Mucosa of stomach (tissue), 1 donor: ENCODE data around the gene ASXL1.

Experiments used
- H3K27me3 ChIP-seq: one replicate; pipeline ENCODE4 v1.7.0; 2013; ENCODE audit warnings: mild to moderate bottlenecking, low read length; ENCODE audit not compliant: control insufficient read depth, insufficient read depth
- H3K36me3 ChIP-seq: one replicate; pipeline ENCODE4 v1.7.0; 2013; ENCODE audit warnings: low read length; ENCODE audit not compliant: control insufficient read depth, insufficient read depth
- H3K4me1 ChIP-seq: one replicate; pipeline ENCODE4 v1.7.0; 2013; ENCODE audit warnings: mild to moderate bottlenecking, low read length; ENCODE audit not compliant: control insufficient read depth, insufficient read depth
- H3K4me3 ChIP-seq: one replicate; pipeline ENCODE4 v1.7.0; 2013; ENCODE audit warnings: low read length
- H3K9ac ChIP-seq: one replicate; pipeline ENCODE4 v1.7.0; 2013; ENCODE audit warnings: mild to moderate bottlenecking, low read length, moderate library complexity
- H3K9me3 ChIP-seq: one replicate; pipeline ENCODE4 v1.7.0; 2013; ENCODE audit warnings: mild to moderate bottlenecking, low read length, moderate library complexity; ENCODE audit not compliant: control insufficient read depth
- donor health status: Pancreatic carcinoma.

The ASXL1 gene

GRCh38 chr20:32429745-32430360 lies 71.7 kb downstream of the ASXL1 start:
- Histone ChIP-seq H3K4me3 (no peak overlapping the region), H3K9me3 (no peaks in the 10 kb centered on the region), H3K9ac (no peak overlapping the region), H3K27me3 (no peaks in the 10 kb centered on the region), H3K4me1 (peaks cover 12% of the 10 kb centered on the region), H3K36me3 (peaks cover 10% of the 10 kb centered on the region)

DNA sequence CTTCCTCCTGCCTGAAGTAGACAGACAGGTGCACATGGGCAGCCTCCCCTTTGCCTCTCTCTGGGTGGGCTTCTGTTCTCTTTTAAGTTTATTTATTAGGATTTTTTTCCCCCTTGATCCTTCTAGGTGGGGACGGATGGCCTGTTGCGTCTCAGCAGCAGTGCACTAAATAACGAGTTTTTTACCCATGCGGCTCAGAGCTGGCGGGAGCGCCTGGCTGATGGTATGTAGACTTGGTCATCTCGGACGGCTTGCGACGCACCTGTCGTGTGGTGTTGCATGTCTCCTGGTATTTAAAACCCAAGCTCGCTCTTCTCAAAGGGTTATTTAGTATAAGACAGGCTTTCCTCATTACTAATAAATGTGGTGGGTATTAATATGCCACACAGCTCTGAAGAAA lies 73.3 kb downstream of the ASXL1 start:
- Histone ChIP-seq H3K9ac (no peak overlapping the region), H3K4me1 (peaks cover 12% of the 10 kb centered on the region), H3K27me3 (no peaks in the 10 kb centered on the region), H3K9me3 (no peaks in the 10 kb centered on the region), H3K4me3 (no peak overlapping the region), H3K36me3 (peaks cover 23% of the 10 kb centered on the region)

DNA sequence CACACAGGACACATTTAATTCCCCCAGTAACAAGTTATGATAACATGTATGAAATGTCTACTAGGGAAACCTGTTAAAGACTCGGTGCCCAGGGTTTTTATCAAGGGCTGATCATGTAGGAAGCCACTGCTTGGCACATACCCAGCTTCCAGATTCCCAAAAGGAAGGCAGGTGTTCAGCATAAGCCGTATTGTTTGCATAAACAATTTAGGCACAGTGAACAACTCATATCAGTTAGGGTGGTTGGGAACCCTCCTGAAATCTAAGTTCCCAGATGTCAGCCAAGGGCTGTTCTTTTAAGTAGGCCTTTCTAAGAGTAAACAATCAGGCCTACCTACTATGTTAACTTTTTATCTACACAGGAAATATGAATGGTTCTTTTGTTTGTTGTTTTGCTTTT lies 74.1 kb downstream of the ASXL1 start:
- Histone ChIP-seq H3K9ac (no peak overlapping the region), H3K9me3 (no peaks in the 10 kb centered on the region), H3K4me3 (no peak overlapping the region), H3K27me3 (no peaks in the 10 kb centered on the region), H3K36me3 (peaks cover 23% of the 10 kb centered on the region), H3K4me1 (peaks cover 12% of the 10 kb centered on the region)

DNA sequence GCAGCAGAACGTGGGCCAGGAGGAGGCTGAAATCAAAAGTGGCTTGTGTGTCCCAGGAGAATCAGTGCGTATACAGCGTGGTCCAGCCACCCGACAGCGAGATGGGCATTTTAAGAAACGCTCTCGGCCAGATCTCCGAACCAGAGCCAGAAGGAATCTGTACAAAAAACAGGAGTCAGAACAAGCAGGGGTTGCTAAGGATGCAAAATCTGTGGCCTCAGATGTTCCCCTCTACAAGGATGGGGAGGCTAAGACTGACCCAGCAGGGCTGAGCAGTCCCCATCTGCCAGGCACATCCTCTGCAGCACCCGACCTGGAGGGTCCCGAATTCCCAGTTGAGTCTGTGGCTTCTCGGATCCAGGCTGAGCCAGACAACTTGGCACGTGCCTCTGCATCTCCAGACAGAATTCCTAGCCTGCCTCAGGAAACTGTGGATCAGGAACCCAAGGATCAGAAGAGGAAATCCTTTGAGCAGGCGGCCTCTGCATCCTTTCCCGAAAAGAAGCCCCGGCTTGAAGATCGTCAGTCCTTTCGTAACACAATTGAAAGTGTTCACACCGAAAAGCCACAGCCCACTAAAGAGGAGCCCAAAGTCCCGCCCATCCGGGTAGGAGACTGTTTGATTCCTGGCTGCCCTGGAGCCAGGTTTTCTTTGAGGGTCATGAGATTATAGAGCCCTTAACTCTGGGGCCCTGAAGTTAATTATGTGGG lies 75.3 kb downstream of the ASXL1 start:
- Histone ChIP-seq H3K27me3 (no peaks in the 10 kb centered on the region), H3K4me1 (peaks cover 12% of the 10 kb centered on the region), H3K9ac (no peak overlapping the region), H3K9me3 (no peaks in the 10 kb centered on the region), H3K36me3 (peaks cover 27% of the 10 kb centered on the region), H3K4me3 (no peak overlapping the region)

DNA sequence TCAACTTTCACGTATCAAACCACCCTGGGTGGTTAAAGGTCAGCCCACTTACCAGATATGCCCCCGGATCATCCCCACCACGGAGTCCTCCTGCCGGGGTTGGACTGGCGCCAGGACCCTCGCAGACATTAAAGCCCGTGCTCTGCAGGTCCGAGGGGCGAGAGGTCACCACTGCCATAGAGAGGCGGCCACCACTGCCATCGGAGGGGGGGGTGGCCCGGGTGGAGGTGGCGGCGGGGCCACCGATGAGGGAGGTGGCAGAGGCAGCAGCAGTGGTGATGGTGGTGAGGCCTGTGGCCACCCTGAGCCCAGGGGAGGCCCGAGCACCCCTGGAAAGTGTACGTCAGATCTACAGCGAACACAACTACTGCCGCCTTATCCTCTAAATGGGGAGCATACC lies 76.3 kb downstream of the ASXL1 start:
- Histone ChIP-seq H3K36me3 (peaks cover 28% of the 10 kb centered on the region), H3K4me3 (no peak overlapping the region), H3K9ac (no peak overlapping the region), H3K27me3 (no peaks in the 10 kb centered on the region), H3K4me1 (peaks cover 12% of the 10 kb centered on the region), H3K9me3 (no peaks in the 10 kb centered on the region)

DNA sequence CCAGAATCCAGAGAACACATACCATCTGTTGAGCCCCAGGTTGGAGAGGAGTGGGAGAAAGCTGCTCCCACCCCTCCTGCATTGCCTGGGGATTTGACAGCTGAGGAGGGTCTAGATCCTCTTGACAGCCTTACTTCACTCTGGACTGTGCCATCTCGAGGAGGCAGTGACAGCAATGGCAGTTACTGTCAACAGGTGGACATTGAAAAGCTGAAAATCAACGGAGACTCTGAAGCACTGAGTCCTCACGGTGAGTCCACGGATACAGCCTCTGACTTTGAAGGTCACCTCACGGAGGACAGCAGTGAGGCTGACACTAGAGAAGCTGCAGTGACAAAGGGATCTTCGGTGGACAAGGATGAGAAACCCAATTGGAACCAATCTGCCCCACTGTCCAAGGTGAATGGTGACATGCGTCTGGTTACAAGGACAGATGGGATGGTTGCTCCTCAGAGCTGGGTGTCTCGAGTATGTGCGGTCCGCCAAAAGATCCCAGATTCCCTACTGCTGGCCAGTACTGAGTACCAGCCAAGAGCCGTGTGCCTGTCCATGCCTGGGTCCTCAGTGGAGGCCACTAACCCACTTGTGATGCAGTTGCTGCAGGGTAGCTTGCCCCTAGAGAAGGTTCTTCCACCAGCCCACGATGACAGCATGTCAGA lies 77.4 kb downstream of the ASXL1 start:
- Histone ChIP-seq H3K4me3 (no peak overlapping the region), H3K36me3 (peaks cover 28% of the 10 kb centered on the region), H3K9ac (no peak overlapping the region), H3K4me1 (peaks cover 12% of the 10 kb centered on the region), H3K27me3 (no peaks in the 10 kb centered on the region), H3K9me3 (no peaks in the 10 kb centered on the region)

- peaks cover 28% of the 10 kb centered on the region for H3K36me3 ChIP-seq
- no peaks in the 10 kb centered on the region for H3K27me3 ChIP-seq
- no peaks in the 10 kb centered on the region for H3K9me3 ChIP-seq
- H3K4me3 ChIP-seq: no peak overlapping the region
- H3K9ac ChIP-seq: no peak overlapping the region
- H3K4me1 ChIP-seq: peaks cover 12% of the 10 kb centered on the region
These were observed 78.2 kb downstream of the ASXL1 start for GRCh38 chr20:32436142-32436861.

DNA sequence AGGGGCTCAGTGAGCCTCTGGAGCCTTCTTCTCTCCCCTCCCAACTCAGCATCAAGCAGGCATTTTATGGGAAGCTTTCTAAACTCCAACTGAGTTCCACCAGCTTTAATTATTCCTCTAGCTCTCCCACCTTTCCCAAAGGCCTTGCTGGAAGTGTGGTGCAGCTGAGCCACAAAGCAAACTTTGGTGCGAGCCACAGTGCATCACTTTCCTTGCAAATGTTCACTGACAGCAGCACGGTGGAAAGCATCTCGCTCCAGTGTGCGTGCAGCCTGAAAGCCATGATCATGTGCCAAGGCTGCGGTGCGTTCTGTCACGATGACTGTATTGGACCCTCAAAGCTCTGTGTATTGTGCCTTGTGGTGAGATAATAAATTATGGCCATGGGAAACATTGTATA lies 78.8 kb downstream of the ASXL1 start:
- Histone ChIP-seq H3K4me1 (peaks cover 7% of the 10 kb centered on the region), H3K36me3 (peaks cover 28% of the 10 kb centered on the region), H3K4me3 (no peak overlapping the region)

DNA sequence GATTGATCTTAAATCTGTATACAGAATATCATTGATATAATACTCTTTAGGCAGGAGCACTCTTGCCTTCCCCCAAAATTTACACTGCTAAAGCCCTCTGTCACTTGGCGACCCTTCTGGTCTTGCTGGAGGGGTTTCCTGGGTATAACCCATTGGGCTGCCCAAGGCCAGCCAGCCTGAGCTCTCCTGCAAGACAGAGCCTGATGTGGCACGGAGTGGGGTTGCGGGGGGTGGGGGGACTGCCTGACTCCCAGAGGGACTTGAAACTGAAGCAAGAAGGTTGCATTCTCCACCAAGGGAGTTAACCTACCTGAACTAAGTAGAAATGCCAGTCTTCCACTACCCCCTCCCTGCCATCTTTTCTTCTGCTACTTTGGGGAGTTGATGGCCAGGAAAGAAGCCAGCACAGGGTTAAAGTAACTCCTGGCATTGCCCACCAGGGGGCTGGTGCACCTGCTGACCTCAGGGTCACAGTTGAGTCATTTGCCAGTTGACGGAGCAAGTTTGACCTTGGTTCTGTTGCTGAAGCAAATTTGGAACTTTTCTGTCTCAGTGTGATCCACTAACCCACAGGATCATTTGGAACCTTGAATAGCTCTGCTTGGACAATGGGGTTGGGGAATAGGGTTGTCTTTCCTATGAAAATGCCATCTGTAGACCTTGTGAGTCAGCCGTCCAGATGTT lies 79.4 kb downstream of the ASXL1 start:
- peaks cover 28% of the 10 kb centered on the region for H3K36me3 ChIP-seq
- peaks cover 2% of the 10 kb centered on the region for H3K4me1 ChIP-seq
- H3K9ac ChIP-seq: no peak overlapping the region
- no peaks in the 10 kb centered on the region for H3K9me3 ChIP-seq
- H3K4me3 ChIP-seq: no peak overlapping the region
- no peaks in the 10 kb centered on the region for H3K27me3 ChIP-seq

More for the DNA sequence above, 78.8 kb downstream of the ASXL1 start:
- Histone ChIP-seq H3K27me3 (no peaks in the 10 kb centered on the region), H3K9me3 (no peaks in the 10 kb centered on the region), H3K9ac (no peak overlapping the region)

- Histone ChIP-seq H3K36me3 (peaks cover 28% of the 10 kb centered on the region), H3K4me1 (no peaks in the 10 kb centered on the region), H3K9me3 (no peaks in the 10 kb centered on the region), H3K4me3 (no peak overlapping the region), H3K9ac (no peak overlapping the region), H3K27me3 (no peaks in the 10 kb centered on the region)
These were observed 80.3 kb downstream of the ASXL1 start for GRCh38 chr20:32438331-32438858.

DNA sequence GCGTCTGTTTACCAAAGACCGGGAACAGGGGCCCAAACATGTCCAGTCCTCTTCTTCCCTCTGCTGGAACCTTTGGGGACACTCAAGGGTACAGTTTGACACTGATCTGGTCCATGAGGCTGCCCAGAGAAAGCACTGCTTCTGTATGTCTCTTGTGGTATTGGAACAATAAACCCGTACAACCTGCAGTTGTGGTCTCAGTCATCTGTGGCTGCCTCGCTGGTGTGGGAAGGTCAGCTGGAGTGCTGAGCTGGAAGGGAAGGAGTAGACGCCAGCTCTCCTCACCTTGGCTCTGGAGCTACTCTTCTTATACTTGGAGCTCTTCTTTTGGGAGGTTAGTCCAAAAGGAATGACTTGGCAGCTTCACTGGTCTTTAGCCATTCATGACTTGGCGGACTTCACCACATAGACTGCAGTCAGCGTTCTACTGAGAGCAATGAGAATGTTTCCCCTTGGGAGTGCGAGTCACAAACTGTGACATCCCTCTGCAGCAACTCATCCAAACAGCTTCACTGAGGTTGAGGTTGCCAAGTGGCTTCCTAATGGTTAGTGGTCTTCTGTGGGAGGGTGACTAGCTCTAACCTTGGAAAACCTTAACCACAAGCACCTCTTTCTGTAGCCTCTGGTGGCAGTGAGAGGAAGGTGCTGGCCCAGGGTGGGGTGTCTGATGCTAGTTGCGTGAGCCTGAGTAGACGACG lies 81.2 kb downstream of the ASXL1 start:
- Histone ChIP-seq H3K36me3 (peaks cover 23% of the 10 kb centered on the region), H3K4me1 (no peaks in the 10 kb centered on the region), H3K27me3 (no peaks in the 10 kb centered on the region), H3K9me3 (no peaks in the 10 kb centered on the region), H3K4me3 (no peak overlapping the region), H3K9ac (no peak overlapping the region)
